HG03039 (cell line): Measurements from ENCODE around the gene SGCA.

Experiments used
- ATAC-seq: cut with Tn5 transposase; IDR thresholded peaks from one replicate; pipeline ENCODE4 v1.9.1; 2021; ENCODE audit warnings: mild to moderate bottlenecking, moderate library complexity; ENCODE audit not compliant: unreplicated experiment

The SGCA gene

DNA sequence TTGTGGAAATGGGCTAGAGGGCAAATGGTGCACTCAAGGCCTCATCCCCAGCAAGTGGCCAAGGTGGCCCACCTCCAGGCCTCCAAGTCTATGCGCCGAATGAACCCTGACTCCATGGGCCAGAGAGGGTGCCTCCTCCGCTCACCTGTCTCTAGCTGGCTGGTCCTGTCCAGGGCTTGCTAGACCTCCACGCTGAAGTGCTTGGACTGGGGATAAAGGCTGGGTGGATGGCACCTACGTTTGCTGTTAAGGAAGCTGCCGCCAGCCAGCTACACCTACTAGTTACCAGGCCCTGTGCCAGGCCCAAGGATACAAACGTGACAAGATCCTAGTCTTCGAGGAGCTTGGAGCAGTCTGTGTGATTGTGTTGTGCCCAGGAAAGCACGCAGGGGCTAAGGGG lies 739 bp upstream of the SGCA start:
- ATAC-seq = no peak

DNA sequence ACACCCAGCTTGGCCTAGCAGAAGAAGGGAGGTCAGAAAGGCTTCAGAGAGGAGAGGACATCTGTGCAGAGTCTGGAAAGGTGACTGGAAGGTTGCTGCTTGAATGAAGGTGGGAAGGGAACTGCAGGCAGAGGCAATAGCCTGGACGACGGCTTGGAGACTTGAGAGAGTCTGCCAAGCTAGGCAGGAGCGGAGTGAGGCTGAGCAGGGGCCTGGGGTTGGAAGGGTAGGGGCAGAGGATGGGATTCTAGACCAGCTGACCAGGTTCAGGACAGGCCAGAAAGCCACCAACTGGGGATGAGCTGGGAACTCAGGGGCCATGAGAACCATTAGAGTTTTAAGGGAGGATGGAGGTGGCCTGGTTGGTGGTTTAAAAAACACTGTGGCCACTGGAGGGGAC lies 339 bp upstream of the SGCA start:
- ATAC-seq = no peak

GRCh38 chr17:50166518-50167181 lies 845 bp downstream of the SGCA start:
- no peak for ATAC-seq

DNA sequence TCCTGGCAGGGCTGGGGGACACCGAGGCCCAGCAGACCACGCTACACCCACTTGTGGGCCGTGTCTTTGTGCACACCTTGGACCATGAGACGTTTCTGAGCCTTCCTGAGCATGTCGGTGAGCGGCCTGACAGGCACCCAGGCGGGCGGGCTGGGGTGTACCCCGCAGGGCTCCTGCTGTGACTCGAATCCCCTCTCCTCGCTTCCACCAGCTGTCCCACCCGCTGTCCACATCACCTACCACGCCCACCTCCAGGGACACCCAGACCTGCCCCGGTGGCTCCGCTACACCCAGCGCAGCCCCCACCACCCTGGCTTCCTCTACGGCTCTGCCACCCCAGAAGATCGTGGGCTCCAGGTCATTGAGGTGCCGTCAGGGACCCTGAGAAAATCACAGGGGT lies 1.6 kb downstream of the SGCA start:
- ATAC-seq = no peak

DNA sequence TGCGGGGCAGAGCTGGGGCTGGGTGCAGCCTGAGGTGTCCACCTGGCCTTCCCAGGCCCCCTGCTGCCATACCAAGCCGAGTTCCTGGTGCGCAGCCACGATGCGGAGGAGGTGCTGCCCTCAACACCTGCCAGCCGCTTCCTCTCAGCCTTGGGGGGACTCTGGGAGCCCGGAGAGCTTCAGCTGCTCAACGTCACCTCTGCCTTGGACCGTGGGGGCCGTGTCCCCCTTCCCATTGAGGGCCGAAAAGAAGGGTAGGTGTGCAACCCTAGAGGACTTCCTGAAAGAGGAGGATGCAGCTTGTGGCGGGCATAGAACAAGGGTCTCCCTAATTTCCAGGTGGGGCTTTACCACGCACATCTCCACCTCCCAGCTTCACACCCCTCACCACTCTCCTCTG lies 2.5 kb downstream of the SGCA start:
- ATAC-seq = no peak

DNA sequence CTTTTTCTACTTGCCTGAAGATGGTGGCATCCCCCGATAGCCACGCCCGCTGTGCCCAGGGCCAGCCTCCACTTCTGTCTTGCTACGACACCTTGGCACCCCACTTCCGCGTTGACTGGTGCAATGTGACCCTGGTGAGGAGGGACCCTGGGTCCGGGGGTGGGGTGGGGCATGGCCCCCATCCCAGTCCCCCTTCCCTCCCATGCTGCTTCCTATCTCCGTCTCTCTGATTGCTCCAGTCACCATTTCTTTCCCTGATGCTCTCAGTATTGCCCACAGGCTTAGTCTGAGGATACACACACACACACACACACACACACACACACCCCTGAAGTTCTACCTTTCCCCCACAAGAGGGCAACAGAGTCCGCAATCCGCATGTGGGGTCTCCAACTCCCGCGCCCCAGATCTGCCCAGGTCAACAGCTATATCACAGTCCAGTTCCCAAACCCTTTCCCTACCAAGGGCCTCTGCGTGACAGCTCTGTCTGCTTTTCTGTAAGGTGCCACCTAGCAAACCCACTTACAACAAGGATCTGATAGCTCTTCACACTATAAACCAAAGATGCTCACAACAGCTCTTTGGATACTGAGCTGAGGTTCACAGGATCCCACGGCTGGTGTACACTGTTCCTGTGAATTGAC lies 3.4 kb downstream of the SGCA start:
- ATAC-seq = no peak

GRCh38 chr17:50169881-50170459 lies 4.2 kb downstream of the SGCA start:
- ATAC-seq = no peak

DNA sequence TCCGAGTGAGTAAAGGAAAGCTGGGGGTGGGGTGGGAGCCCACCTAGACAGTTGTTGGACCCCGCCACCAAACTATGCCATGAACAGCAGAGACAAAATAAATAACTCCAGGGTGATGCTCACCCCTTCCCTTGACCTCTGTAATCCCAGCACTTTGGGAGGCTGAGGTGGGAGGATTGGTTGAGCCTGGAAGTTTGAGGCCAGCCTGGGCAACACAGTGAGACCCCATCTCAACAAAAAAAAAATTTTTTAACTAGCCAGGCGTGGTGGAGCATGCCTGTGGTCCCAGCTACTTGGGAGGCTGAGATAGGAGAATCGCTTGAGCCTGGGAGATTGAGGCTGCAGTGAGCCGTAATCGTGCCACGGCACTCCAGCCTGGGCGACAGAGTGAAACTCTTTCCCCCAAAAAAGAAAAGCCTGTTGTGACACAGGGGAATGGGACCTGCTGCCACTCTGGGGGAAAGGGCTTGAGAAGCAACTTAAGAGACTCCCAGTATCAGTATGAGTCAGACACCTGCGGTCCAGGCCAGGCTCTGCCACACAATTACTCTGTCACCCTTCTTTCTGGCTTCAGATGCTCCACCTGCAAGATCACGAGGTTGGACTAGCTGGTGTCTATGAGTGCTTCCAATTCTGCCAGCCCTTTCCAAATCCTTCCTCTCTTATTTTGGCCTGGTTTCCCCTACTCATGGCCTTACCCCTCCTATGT lies 5.0 kb downstream of the SGCA start:
- ATAC-seq = peak; percentile 43

- no peak for ATAC-seq
These were observed 5.7 kb downstream of the SGCA start for GRCh38 chr17:50171371-50172071.

- ATAC-seq = no peak
These were observed 6.3 kb downstream of the SGCA start for GRCh38 chr17:50172130-50172529.

DNA sequence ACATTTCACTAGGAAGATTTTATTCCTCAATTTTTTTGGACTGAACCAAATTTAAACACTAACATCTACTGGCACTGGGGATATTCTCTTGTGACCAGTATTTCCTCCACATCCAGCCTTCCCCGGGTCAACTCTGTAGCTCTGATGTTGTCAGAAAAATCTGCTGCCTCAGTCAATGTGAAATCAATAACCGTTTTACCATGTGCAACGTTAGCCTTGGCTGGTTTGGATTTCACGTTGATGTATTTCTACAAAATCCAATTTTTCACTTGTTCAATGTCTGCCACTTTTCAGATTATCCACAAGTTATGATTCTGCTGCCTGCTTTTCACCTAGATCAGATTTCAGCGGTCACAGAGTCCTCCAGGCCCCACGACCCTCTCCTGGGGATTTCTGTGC lies 7.1 kb downstream of the SGCA start:
- no peak for ATAC-seq

DNA sequence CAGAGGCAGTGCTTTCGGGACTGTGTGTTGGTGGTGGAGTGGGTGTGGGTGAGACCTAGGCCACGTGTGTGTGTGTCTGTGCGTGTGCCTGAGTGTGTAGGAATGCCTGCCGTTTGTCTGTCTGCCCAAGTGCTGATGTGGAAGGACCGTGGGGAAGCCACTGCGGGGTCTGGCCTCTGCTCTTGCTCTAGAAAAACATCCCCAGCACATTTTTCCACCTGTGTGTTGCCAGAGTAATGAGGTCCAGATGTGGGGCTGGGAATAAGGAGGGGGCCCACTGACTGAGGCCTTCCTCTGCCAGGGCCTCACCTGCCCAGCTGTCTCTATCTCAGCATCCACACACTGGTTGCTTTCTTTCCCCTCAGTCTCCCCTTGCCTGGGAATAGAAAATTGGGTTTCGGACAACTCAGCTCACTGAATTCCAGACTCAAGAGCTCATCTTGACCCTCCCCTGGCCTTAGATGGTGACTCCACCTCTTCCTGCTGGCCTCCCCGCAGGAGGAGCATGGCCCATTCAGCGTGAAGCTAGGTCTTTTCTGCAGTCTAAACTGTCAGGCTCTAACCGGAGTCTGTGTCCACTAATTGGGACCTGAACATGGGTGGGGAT lies 7.6 kb downstream of the SGCA start:
- ATAC-seq = no peak

GRCh38 chr17:50174444-50174843 lies 8.6 kb downstream of the SGCA start:
- no peak for ATAC-seq

GRCh38 chr17:50175035-50175807 lies 9.4 kb downstream of the SGCA start:
- ATAC-seq = no peak

DNA sequence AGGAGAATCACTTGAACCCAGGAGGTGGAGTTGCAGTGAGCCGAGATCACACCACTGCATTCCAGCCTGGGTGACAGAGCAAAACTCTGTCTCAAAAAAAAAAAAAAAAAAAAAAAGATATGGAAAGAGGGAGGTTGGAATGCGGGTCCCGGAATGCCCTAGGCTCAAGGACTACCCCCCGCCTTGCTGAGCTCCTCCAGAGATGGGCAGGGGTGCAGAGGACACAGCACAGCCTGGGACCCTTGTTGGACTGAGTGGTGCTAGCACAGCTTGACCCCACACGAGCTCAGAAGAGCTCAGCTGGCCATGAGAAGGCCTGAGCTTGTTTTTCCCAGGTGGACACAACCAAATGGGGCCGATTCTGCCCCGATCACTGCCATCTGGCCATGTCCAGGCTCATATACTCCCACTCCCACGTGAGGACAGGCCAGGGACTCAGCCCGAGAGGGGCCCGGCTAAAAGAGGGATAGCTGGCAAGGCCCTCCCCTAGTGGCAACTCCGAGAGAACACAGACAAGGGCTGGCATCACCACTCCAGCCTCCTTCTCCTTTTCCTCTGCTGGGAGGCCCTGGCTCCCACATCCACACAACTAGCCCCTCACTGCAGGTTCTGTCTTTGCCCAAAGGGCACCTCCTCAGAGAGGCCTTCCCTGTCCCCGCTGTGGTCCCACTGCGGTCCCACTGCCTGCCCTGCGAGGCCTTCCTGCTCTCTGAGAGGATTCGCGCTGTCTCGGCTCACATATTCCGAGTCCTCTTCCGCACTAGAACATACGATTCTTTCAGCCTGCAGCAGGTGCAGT lies 11.0 kb downstream of the SGCA start:
- ATAC-seq = no peak

DNA sequence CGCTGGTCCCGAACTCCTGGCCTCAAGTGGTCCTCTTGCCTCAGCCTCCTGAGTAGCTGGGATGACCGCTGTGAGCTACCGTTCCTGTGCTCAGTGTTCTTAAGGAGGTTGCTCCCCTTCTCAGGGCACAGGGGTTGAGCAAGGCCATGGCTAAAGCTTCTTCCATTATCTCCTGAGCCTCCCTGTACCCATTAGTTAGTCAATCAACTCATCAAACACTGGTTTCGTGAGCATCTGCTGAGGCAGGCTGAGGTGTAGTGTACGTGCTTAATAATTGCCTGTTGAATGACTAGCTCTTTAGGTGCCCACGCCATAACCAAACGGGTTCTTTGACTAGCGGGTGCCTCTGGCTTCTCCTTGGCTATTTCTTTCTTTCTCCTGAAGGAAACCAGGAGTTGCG lies 11.7 kb downstream of the SGCA start:
- no peak for ATAC-seq

DNA sequence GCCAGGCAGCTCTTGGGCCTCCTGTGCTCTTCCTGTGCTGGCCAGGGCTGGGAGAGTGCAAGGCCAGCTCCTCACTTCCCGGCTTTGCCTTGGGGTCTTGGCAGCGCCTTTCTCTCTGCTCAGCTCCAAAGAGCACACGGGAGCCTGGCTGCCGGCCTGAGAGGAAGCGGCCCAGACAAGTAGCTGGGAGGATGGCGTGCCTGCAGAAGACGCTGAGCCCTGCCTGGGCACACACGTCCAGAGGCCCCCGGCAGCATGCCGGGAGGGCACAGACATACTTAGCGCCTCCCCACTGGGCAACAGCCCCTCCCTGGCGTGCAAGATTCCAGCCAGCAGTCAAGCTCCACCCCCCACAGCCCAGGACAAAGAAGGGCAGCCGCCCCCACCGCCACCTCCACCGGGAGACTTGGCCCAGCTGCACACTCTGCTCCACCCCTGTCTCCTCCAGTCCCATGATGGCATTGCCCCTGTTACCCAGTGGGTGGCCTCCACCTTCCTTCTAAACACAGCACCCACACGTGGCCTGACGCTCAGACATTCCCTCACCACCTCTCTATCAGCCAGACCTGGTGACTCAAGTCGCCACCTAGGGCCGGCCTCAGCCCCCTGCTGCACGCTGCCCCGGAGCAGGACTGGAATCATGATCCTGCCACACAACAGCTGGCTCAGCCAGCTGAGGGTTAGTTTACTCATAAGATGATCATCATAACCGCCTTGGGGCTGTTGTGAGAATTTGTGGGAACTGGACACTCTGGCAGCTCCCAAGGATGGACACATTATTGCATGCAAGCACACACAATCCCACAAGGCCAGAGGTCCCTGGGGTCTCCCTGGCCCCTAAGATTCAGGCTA lies 12.4 kb downstream of the SGCA start:
- ATAC-seq = peak; percentile 44

- ATAC-seq = no peak
These were observed 14.3 kb downstream of the SGCA start for GRCh38 chr17:50180111-50180510.
